ENCODE results near the gene SH3PXD2A.

- TF ChIP-seq POLR2A (IDR thresholded peaks at IDR 0.05), result no peak
- TF ChIP-seq, protein P1, sequence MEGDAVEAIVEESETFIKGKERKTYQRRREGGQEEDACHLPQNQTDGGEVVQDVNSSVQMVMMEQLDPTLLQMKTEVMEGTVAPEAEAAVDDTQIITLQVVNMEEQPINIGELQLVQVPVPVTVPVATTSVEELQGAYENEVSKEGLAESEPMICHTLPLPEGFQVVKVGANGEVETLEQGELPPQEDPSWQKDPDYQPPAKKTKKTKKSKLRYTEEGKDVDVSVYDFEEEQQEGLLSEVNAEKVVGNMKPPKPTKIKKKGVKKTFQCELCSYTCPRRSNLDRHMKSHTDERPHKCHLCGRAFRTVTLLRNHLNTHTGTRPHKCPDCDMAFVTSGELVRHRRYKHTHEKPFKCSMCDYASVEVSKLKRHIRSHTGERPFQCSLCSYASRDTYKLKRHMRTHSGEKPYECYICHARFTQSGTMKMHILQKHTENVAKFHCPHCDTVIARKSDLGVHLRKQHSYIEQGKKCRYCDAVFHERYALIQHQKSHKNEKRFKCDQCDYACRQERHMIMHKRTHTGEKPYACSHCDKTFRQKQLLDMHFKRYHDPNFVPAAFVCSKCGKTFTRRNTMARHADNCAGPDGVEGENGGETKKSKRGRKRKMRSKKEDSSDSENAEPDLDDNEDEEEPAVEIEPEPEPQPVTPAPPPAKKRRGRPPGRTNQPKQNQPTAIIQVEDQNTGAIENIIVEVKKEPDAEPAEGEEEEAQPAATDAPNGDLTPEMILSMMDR (IDR thresholded peaks at IDR 0.05), result no peak
Observed at GRCh38 chr10:103778358-103779139, 76.8 kb downstream of the SH3PXD2A start.

Data from adrenal gland (tissue), 5 donors.